CD4-positive, alpha-beta T cell treated with Interleukin-10 for 1 hour (primary cell): Measurements from ENCODE around the gene MSH2.
"Not testable (repeated sequence)": the region's sequence is repeated elsewhere in the genome, so short reads cannot be mapped to it uniquely, and the experiment has no call there.

Experiments
- DNase-seq: peaks from one replicate; pipeline ENCODE4 v3.0.0-alpha.2; 2020

MSH2 gene

DNA sequence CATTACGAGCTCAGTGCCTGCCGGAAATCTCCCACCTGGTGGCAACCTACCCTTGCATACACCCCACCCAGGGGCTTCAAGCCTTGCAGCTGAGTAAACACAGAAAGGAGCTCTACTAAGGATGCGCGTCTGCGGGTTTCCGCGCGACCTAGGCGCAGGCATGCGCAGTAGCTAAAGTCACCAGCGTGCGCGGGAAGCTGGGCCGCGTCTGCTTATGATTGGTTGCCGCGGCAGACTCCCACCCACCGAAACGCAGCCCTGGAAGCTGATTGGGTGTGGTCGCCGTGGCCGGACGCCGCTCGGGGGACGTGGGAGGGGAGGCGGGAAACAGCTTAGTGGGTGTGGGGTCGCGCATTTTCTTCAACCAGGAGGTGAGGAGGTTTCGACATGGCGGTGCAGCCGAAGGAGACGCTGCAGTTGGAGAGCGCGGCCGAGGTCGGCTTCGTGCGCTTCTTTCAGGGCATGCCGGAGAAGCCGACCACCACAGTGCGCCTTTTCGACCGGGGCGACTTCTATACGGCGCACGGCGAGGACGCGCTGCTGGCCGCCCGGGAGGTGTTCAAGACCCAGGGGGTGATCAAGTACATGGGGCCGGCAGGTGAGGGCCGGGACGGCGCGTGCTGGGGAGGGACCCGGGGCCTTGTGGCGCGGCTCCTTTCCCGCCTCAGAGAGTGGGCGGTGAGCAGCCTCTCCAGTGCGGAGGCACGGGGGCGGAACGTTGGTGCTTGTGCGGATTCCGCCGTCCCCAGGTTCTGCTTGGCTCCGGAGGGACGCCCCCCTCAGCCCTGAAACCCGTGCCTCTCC, at the start of gene MSH2:
MSH2 (plus strand) TSS at position 352 of the 804 bp plus-strand sequence; CDS start at position 388, 36 bp downstream.
- DNase-seq, result peak; percentile 91

DNA sequence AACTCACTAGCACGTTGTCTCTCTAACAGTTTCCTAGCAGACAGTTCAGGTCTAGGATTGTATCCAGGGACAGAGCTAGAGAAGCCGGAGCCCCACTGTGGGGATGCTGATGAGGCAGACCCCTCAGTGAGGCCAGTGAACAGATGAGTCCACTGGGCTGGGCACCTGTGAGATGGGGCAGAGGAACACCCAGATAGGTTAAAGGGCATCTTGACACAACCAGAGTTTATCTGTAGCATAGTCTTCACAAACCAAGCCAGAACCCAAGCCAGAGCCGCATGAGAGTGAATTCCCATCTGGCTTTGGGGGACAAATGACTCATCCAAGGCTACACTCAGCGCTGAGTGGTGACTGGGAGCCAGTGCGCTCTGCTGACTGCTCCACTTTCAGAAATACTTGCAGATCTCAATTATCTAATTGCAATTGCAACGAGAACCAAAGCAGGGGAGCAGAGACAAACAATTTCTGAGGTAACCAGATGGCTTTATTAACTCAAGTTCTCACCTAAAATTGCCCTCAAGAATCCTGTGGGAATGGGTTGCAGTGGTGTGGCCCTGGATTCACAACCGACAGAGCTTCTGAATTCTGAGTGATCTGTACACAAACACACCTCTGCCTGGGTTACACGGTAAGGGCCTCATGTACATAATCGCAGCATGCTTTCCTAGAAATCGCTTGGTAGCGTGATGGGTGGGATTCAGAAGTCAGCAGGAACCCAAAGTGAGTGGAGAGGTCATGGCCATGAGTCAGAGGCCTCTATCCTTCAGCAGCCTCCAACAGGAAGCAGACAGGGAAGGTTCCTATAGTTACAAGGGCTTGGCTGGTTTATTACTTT, 48.7 kb upstream of the MSH2 start:
- DNase-seq, result no peak

DNA sequence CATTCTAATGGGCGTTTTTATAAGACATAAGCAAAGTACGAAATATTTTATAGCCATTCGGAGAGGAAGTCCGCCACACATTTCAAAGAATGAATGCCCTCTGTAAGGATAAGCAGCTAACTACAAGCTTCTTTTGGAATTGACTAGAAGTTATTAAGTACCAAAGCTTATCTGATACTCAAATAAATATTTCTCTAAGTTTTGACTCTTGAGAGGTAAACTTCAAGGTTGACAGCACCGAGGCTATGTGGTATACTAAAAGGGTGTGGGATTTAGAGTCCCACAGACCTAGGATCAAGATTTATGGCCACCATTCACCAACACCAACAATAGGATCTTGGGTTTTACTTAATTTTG, 48.1 kb upstream of the MSH2 start:
- DNase-seq, result no peak

DNA sequence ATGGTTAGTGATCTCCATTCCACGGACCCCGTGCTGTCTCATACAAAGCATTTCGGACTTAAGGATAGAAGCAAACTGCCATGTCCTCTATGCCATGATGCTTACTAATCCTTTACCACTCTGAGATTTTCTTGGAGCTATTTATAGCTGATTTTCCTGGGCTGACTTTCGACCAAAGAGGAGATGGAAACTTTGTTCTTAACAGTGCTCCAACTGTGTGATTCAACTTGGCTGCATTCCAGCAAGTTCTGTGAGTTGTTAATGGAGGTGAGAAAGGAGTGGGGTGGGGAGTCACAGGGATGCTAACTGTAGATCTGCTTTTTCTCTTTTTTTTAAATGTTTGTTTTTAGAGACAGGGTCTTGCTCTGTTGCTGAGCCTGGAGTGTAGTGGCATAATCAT, 45.5 kb upstream of the MSH2 start:
- DNase-seq, result no peak

DNA sequence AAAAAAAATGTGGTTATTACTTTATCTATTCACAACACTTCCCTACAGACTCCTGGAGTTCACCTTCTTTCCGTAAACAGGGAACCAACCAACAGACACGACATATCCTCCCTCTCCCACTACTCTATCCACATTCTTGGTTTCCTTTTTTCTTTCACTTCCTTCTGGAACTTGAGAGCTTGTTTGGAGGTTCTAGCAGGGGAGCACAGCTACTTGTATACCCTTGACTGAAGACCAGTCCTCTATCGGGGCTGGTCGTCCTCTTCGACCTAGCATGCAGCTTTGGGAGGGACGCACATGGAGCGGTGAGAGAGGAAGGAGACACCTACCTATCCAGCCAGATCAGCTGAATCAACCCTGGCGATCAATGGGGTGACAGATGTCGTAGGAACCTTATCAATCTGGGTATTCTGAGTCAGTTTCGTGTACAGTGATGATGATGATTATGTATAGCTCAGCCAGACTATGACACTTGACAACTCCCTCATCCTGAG, 43.5 kb upstream of the MSH2 start:
- no peak for DNase-seq

- DNase-seq, result no peak
Observed at GRCh38 chr2:47360283-47360682, 42.7 kb upstream of the MSH2 start.

GRCh38 chr2:47360927-47361326, 42.0 kb upstream of the MSH2 start:
- no peak for DNase-seq

GRCh38 chr2:47361505-47362229, 41.3 kb upstream of the MSH2 start:
- not testable (repeated sequence) for DNase-seq

- DNase-seq, result no peak
Observed at GRCh38 chr2:47373747-47374146, 29.2 kb upstream of the MSH2 start.

DNA sequence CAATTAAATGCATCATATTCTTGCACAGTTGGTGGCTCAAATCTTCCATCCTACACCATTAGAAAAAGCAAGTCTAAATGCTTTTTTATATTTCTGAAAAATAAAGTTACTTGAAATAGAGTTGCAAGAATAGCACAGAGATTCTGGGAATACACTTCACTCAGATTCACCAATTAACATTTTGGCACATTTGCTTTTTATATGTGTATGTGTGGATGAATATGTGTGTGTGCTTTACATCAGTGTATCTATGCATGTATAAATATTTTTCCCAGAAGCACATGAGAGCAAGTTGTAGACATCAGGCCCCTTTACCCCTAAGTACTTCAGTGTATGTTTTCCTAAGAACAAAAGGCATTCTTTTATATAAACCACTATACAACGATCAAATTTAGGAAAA, 27.6 kb upstream of the MSH2 start:
- no peak for DNase-seq

GRCh38 chr2:47379384-47379783, 23.6 kb upstream of the MSH2 start:
- no peak for DNase-seq

DNA sequence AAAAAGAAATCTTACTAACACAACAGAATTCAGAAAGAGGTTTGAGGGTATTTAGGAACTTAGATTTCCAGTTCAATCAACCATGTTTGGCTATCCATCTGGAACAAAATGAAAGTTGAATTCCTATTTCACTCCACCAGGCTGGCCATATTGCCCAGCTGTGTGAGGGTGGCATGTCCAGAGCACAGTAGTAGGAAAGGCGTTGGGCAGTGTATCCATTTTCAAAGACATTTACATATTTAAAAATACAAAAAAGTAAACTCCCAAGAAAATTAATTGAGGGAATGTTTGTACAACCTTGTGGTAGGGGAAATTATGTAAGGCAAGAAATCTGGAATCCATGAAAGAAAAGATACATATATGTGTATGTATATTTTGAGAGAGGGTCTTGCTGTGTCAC, 21.5 kb upstream of the MSH2 start:
- no peak for DNase-seq

DNA sequence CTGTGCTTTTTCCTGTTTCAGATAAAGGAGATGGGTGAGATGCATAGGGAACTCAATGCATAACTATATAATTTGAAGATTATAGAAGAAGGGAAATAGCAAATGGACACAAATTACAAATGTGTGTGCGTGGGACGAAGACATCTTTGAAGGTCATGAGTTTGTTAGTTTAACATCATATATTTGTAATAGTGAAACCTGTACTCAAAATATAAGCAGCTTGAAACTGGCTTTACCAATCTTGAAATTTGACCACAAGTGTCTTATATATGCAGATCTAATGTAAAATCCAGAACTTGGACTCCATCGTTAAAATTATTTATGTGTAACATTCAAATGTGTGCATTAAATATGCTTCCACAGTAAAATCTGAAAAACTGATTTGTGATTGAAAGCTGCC, 16.4 kb upstream of the MSH2 start:
- DNase-seq, result no peak

DNA sequence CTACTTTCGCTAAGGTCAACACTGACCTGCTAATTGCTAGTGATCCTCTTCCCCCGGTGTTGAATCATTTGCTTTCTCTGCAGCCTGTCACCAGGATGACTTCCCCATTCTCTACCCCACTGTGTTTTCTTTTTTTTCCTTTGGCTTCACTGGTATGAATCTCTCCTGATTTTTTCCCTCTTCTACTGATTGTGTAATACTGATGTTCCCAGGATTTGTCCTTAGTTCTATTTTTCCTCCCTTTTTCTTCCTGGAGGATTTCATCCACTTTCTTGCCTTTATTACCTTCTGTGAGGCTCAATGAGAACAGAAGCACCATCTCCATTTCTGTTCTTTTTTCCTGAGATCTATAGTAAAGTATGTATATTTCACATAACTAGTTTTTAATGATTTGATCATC, 14.1 kb upstream of the MSH2 start:
- DNase-seq, result no peak

DNA sequence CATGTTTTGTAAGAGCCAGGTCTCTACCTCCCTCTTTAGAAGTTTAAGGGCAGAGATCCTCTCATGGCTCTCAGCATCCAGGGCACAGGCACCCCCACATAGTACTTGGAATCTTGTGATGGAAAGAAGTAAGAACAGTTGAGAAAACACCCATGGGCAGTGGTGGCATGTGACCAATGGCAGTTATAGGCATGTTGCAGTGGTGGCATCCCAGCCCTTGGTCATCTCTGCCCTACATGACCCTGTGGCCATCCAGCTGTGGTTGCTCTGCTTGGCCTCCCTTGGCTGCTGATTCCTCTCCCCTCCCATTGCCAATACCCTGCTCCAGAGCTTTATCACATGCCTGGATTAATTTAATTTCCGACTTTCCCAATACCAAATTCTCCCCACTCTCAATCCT, 13.3 kb upstream of the MSH2 start:
- DNase-seq, result no peak

DNA sequence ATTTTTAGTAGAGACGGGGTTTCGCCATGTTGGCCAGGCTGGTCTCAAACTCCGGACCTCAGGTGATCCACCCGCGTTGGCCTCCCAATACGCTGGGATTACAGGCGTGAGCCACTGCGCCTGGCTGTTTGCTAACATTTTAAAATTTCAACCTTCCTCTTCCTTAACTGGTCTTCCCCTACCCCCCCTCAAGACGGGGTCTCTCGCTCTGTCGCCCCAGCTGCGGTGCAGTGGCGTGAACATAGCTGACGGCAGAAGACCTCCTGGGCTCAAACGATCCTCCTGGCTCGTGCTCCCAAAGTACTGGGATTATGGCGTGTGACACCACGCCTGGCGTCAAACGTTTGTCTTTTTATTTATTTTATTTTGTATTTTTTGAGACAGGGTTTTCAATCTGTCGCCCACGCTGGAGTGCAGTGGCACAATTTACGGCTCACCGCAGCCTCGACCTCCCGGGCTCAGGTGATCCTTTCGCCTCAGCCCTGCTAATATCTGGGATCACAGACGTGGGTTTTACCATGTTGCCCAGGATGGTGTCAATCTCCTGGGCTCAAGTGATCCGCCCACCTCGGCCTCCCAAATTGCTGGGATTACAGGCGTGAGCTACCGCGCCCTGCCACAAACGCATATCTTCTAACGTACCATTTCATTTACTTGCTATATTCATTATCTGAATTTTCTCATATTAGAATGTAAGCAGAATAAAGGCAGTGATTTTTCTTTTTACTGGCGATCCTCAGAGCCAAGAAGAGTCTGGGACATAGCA, 984 bp upstream of the MSH2 start:
- DNase-seq, result no peak

- DNase-seq, result no peak
Observed at GRCh38 chr2:47402555-47402804, 476 bp upstream of the MSH2 start.

DNA sequence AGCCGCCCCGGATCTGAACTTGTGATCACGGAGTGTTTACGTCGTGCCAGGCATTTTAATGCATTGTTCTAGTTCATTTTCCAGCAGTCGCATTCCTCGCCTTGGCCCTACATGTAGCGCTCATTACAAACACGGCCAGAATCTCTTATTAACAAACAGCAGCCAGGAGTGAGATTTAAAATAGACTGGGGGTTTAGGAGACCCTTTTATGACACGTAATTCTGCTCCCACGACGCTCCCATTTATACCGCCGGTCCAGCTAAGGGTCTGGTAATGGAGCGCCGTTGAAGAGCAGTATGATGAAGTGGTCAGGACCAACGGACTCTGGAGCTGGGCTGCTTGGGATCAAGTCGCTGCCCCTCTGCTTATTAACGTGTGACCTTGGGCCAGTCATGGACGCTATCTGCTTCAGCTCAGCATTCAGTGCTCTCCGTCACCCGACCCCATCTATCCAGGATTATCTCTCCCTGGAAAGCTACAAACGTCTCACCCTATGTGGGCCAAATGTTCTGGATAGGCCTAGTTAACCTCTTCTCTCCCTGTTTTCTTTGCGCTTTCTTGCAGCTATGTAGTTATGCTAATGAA, 745 bp downstream of the MSH2 start:
- DNase-seq, result no peak

DNA sequence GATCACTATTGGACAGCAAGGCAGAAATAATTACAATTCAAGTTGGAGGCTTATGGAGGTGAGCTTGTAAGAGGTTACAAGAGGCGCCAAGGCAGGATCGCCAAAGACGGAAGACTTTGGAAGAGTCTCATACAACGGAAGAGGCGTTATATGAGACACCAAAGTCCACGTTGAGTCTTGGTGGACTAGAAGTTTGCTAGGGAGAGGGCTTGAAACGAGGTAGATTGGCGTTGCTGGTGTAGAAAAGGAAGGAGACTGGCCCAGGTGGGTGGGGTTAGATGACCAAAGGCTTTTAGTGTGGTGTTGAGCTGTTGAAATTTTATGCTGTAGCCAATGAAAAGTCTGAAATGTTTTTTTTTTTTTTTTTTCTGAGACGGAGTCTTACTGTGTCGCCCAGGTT, 1.4 kb downstream of the MSH2 start:
- DNase-seq, result no peak

DNA sequence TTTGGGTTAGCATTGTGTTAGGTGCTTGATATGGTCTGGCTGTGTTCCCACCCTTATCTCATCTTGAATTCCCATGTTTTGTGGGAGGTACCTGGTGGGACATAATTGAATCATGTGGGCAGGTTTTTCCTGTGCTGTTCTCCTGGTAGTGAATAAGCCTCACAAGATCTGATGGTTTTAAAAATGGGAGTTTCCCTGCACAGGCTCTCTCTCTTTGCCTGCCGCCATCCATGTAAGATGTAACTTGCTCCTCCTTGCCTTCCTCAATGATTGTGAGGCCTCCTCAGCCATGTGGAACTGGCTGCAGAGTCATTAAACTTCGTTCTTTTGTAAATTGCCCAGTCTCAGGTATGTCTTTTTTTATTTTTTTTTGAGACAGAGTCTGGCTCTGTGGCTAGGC, 2.8 kb downstream of the MSH2 start:
- no peak for DNase-seq

DNA sequence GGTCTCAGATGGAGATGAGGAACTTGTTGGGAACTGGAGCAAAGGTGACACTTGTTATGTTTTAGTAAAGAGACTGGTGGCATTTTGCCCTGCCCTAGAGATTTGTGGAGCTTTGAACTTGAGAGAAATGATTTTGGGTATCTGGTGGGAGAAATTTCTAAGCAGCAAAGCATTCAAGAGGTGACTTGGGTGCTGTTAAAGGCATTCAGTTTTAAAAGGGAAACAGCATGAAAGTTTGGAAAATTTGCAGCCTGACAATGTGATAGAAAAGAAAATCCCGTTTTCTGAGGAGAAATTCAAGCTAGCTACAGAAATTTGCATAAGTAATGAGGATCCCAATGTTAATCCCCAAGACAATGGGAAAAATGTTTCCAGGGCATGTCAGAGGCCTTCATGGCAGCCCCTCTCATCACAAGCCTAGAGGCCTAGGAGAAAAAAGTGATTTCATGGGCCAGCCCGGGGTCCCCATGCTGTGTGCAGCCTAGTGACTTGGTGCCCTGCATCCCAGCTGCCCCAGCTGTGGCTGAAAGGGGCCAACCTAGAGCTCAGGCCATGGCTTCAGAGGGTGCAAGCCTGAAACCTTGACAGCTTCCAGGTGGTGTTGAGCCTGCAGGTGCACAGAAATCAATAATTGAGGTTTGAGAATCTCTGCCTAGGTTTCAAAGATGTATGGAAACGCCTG, 3.8 kb downstream of the MSH2 start:
- not testable (repeated sequence) for DNase-seq

DNA sequence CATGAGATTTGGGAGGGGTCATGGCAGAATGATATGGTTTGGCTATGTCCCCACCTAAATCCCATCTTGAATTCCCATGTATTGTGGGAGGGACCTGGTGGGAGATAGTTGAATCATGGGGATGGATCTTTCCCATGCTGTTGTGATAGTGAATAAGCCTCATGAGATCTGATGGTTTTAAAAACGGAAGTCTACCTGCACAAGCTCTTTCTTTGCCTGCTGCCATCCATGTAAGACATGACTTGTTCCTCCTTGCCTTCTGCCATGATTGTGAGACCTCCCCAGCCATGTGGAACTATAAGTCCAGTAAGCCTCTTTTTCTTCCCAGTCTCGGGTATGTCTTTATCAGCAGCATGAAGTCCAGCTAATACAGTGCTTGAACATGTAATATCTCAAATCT, 5.0 kb downstream of the MSH2 start:
- DNase-seq, result not testable (repeated sequence)
